Tongue (tissue), 2 donors: Measurements from ENCODE around the gene PIK3CG. TPM values are rescaled to one million over a fixed set of nuclear protein-coding genes. Genes with fewer than 3 reads are reported as not detected.
"Not testable (repeated sequence)": the region's sequence is repeated elsewhere in the genome, so short reads cannot be mapped to it uniquely, and the experiment has no call there.

Source experiments
- DNase-seq: peaks from one replicate; pipeline ENCODE4 v3.0.0-alpha.2; 2015
- total RNA-seq: library from RNA; depleted of rRNA; stranded (reverse); fragments of >200 nt; gene quantifications from one replicate; pipeline ENCODE4 v1.2.3, GENCODE V29; 2014

PIK3CG gene
- total RNA-seq, 1 donor from 2014 or later = 3.5 TPM

DNA sequence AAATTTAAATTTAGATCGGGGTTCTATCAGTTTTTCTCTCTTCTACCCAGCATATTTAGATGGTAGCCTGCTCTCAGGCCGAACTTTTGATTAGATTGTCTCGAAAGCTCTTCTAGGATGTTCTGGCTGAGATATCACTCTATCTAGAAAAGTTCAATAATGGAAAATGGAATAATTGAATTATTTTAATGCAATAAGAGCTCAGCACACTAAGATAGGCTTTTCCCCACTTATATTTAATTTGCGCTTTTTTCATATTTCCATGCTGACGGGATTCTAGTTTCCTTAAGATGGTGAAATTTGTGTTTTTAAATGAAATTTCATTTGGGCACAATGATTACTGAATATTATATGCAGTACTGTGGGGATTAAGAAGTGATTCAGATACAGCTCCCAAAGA, 73.7 kb downstream of the PIK3CG start:
- DNase-seq = no peak

DNA sequence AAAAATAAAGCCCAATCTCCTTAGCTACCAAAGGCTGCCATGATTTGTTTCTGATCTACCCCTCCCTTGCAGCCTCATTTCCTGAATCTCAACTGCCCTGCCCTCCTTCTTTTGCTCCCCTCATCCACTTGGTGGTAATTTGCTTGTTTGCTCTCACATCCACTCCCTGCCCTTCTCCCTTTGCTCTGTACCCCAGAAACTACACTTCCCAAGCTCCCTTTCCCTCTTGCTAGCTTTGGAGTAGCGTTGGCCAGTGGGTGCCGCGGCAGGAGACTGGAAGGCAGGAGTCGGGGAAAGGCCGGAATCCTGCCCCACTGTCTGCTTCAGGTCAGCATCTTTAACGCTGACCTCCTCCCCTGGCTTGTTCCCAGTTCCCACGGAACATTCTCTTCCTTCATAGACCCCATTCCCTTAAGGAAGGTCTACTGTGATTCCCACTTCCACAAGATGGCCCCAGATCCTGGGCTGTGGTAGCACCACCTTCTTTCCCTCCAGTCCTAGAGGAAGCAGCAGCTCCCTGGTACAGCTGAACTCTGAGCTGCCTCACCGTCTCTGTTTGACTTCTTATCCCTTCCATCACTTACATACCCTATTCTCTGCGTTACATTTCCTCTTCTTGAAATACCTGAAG, 79.1 kb downstream of the PIK3CG start:
- DNase-seq = no peak

DNA sequence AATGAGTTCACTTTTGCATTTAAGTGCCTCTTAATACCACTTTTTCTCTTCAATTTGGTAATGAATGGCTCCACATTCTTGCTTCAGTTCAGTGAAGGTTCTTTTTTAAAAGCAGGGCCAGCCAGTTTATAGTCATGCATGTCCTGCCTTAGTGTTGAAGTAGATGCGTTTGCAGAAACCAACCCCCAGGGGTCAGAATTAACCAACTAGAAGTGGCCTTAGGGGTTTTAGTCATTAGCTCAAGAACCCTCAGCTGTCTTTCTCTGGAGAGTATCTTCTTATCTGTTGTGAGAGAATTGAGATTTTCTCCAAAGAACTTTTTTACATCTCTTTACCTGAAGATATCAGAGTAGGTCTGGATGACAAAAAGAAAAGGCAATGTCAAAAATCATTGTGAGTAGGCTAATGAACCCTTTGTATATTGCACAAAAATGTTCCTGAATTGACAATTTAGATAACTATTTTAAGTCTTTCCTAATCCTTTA, 82.2 kb downstream of the PIK3CG start:
- peak; percentile 83 for DNase-seq

DNA sequence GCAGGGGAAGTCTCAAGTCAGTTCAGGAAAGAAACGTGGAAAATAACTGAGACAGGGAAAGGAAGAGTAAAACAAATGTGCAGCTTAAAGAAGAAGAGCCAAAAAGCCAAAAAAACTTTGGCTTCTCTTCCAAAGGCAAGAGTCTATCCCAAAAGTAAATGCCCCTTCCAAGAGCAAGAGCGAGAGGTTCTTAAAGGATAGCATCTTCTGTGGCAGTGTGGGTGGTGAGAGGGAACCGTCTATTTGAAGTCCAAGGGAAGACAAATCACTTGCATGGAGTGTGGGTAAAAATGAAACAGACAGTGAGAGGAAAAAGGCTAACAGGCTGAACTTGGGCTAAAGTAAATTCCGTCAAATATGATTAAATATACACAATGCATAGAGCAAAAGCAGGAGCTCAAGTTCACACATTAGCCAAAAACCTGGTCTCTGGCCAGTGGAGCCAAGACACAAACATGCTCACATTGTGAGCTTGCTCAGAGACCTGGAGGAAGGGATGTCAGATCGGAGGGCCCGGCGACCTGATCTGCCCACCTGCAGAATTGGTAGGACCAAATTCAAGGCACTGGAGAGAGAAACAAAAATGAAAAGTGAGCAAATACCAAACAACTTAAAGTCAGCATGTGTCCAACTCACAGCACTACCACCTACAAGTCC, 87.0 kb downstream of the PIK3CG start:
- DNase-seq = peak; percentile 10

DNA sequence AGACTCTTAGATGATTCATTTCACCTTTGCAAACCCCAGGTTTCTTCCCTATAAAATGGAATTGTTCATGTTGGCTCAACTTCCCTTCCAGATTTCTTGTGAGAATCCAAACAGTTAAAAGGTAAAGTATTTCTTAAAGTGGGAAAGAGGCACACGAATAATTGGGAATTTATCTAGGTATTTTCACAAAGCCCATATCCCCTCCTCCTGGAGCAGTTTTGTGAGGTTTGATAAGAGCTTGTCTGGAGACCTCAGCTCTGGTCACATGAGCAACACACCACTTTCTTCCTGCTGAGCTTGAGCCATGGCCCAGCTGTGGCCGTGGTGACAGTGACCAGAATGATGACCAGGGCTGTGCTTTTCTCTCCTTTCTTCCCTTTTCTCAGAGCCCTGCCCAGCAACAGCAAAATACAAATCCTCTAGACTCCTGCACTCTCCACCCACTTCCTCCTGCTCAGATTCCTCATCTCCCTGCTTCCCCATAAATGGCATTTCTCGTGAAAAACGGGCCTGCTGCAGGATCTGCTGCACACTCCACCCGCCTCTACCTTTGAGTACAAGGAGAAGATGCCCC, 87.7 kb downstream of the PIK3CG start:
- DNase-seq = no peak

DNA sequence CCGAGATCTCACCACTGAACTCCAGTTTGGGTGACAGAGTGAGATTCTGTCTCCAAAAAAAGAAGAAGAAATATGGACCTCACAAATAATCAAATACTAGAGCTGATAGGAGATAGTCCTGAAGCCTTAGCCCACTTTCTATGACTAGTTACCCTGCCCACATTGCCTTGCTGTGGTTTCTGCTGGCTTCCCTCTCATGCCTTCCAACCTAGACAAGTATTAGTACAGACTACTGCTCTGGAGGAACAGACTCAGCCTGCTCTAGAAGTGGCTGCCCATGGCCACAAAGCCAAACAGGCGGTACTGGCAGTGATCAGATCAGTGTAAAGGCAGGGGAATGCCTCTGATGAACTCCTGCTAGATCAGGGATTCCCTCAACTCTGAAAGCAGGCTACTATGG, 89.8 kb downstream of the PIK3CG start:
- DNase-seq = no peak

DNA sequence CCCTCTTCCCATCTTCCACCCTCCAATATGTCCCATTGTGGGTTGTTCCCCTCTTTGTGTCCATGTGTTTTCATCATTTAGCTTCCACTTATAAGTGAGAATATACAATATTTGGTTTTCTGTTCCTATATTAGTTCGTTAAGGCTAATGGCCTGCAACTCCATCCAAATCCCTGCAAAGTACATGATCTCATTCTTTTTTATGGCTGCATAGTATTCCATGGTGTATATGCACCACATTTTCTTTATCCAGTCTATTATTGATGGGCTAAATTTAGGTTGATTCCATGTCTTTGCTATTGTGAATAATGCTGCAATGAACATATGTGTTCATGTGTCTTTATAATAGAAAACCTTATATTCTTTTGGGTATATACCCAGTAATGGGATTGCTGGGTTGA, 90.8 kb downstream of the PIK3CG start:
- DNase-seq = not testable (repeated sequence)

Other genes starting within 250 kb of the PIK3CG start
- gene CCDC71L, start 204.1 kb upstream of the PIK3CG start, total RNA-seq = 4.9 TPM
- gene PRKAR2B, start 179.4 kb downstream of the PIK3CG start, total RNA-seq = 10.9 TPM